Measurements from ENCODE around the gene ARF1.
A peak's percentile ranks its signal among the peaks of the same experiment; 100 is the strongest.

ARF1 gene

DNA sequence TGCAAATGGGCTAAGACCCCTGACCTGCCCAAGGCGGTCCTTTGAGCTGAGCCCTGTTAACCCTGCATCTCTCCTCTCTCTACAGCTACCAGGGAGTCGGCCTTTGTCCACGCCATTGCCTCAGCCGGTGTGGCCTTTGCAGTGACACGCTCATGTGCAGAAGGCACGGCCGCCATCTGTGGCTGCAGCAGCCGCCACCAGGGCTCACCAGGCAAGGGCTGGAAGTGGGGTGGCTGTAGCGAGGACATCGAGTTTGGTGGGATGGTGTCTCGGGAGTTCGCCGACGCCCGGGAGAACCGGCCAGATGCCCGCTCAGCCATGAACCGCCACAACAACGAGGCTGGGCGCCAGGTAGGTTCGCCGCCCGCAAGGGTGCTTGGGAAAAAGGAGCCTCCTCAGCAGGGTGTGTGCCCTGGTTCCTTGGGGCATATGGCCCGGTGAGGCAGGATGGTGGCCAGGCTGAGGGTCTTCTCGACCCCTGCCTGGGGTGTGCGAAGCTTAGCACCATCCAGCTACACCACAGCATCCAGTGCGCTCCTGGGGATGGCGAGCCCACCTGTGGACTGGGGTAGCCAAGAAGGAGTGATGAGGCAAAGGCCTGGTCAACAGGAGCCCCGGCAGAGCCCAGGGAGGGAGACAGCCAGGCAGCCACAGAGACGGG is 31.8 kb upstream of the ARF1 start:
- no peak for DNase-seq

GRCh38 chr1:228058172-228058948 is 24.1 kb upstream of the ARF1 start:
- DNase-seq = no peak

GRCh38 chr1:228058949-228059633 is 23.4 kb upstream of the ARF1 start:
- DNase-seq = no peak

- DNase-seq = peak; percentile 76
These were observed 22.7 kb upstream of the ARF1 start for GRCh38 chr1:228059634-228060457.

DNA sequence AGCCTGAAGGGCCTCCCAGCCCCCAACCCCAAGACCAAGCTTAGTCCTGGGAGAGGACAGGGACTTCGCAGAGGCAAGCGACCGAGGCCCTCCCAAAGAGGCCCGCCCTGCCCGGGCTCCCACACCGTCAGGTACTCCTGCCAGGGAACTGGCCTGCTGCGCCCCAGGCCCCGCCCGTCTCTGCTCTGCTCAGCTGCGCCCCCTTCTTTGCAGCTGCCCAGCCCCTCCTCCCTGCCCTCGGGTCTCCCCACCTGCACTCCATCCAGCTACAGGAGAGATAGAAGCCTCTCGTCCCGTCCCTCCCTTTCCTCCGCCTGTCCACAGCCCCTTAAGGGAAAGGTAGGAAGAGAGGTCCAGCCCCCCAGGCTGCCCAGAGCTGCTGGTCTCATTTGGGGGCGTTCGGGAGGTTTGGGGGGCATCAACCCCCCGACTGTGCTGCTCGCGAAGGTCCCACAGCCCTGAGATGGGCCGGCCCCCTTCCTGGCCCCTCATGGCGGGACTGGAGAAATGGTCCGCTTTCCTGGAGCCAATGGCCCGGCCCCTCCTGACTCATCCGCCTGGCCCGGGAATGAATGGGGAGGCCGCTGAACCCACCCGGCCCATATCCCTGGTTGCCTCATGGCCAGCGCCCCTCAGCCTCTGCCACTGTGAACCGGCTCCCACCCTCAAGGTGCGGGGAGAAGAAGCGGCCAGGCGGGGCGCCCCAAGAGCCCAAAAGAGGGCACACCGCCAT is 21.9 kb upstream of the ARF1 start:
- DNase-seq = no peak

- DNase-seq = no peak
These were observed 21.0 kb upstream of the ARF1 start for GRCh38 chr1:228061411-228062084.

DNA sequence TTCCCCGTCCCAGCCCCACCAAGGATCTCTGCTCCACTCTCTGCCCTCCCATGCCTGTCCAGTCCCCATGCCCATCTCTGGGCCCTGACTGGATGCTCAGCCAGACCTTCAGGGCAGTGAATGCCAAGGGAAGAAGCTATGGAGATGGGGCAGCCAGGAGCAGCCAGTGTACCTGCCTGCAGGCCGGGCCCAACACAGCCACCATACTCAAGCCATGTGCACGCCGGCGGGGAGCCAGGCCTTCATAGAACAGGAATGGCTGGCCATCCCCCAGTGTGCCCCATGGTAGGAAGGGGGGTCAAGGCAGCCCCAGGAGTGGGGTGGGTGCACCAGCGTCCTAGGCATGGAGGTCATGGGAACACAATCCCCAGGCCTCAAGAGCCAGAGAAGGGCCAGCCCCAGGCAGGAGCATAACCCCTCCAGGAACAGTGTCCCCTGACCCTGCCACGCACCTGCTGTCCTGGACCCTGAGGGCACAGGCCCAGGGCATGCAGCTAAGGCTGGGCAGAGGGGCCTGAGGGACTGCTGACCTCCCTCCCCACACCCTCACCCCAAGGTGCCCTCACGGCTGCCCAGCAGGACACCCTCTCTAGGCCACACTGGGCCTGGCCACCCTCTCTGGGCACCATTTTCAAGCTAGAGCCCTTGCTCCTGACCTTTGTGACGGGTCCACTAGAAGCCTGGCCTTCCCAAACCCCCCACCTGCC is 20.3 kb upstream of the ARF1 start:
- no peak for DNase-seq

- no peak for DNase-seq
These were observed 19.7 kb upstream of the ARF1 start for GRCh38 chr1:228062812-228063211.

- no peak for DNase-seq
These were observed 19.0 kb upstream of the ARF1 start for GRCh38 chr1:228063251-228064191.

DNA sequence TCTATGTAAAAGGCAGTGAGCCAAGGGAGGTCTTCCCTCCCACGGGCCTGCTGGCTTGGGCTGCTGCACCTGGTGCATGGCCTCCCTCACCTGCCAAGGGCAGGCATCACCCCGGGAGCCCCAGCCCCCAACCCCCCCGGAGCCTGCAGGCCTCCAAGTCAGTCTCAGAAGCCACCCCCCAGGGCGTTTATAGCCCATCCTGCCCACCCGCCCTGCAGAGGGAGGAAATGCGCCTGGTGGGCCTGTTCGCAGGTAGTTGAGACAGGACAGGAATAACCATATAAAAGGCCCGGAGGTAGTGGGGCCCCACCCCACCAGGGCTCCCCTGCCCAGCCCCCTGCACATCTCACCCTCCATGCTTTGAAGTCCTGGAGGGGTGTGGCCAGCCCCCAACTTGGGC is 18.2 kb upstream of the ARF1 start:
- no peak for DNase-seq

DNA sequence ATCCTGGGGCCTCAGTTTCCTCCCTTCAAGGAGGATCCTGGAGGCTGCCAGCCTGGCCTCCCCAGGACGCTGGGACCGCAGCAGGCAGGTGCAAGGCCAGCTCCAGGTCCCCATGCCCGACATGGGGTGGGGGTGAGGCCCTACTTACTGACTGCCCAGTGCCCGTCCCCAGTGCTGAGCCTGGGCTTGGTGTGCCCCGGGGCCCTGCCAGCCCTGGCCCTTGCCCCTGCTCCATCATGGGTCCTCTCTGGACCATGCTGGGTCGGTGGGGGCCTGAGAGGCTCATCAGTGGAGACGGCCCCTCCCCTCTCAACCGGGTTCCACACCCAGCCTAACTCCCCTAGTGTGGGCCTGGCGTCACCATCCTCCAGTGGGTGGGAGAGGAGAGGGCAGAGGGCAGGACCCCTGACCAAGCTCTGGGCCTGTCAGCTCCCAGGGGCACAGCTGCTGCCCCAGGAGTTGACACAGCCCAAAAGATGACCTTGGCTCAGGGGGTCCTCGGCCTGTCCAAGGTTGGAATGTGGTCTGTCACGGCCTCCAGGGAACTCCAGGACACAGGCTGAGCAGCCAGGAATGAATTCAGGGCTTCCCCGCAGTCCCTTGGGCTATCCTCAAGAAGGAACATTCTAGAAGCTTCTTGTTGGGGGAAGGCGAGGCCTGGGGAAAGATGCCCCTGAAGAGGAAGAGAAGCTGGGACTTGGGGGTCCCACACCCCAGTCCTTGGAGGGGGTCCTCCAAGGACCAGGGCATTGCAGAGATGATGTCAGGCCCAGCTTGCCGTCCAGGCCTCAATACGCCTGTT is 17.6 kb upstream of the ARF1 start:
- DNase-seq = no peak

GRCh38 chr1:228065543-228066347 is 16.8 kb upstream of the ARF1 start:
- no peak for DNase-seq

DNA sequence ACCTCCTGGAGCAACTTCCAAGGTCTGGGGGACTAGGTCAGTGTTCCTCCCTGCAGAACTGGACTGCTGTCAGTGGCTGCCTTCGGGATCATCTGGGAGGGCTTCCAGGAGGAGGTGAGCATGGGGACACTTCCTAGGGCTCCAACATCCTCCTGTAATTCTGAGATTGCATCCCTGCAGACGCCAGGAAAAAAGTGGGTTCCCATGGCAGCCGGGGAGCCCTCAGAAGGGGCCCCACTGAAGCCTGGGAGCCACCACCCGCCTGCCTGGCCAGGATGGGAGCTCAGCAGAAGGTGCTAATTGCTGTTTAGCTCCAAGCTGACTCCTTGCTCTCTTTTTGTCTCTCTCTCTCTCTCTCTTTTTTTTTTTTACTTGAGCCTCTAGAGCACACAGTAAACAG is 16.1 kb upstream of the ARF1 start:
- no peak for DNase-seq

DNA sequence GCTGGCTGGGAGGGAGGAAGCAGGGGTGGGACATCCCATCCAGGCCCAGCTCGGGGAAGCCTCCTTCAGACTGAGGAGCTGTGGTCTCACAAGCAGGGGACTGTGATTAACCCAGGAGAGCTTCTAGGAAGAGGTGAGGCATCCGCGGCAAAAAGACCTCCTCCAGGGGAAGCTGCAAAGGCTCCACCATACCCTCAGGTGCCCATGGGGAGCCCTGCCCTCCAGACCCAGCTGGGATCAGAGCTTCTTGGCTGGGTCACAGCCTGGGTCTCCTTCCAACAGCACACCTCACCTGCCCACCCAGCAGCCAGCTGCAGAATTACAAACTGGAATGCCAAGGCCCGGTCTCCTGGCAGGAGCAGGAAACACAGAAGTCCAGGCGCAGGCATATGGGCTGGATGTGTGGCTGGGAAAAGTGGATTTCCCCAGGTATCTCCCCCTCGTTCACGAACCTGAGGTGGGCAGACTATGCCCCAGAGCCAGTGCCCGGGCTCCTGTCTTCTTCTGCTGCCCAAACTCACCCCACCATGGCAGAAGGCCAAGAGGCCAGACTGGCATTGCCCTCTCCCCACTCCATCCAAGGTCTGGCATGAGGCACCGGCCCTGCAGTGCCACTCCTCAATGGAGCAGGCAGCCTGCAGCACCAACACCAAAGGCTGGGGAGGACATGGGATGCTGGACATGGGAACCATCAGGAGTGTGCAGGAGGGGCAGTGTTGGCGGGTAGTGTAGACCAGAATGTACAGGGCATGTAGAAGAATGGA is 15.4 kb upstream of the ARF1 start:
- no peak for DNase-seq

GRCh38 chr1:228068359-228068758 is 14.1 kb upstream of the ARF1 start:
- DNase-seq = no peak

DNA sequence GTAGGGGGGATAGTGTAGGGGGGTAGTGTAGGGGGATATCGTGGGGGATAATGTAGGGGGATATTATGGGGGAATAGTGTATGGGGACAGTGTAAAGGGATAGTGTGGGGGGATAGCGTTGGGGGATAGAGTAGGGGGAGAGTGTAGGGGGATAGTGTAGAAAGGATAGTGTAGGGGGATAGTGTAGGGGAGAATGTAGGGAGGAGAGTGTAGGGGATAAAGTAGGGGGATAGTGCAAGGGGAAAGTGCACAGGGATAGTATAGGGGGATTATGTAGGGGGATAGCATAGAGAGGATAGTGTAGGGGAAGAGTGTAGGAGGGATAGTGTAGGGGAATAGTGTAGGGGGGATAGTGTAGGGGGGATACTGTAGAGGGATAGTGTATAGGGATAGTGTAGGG is 12.3 kb upstream of the ARF1 start:
- no peak for DNase-seq

- DNase-seq = no peak
These were observed 11.7 kb upstream of the ARF1 start for GRCh38 chr1:228070851-228071250.
